Endothelial cell of umbilical vein (primary cell): ENCODE results near the gene SENP5. TPM values are rescaled to one million over a fixed set of nuclear protein-coding genes. Genes with fewer than 3 reads are reported as not detected.

Experiments used
- BruUV-seq: library from RNA; stranded (reverse); fragments of 400-500 nt; replicated peaks from 2 replicates; lab custom pipeline; 2021; lab: Mats Ljungman, UMichigan
- CTCF ChIA-PET: fragments of 300-600, 350-600 bp; sonication (Branson Sonifier 250); formaldehyde crosslinking; loops from one replicate; lab custom pipeline; 2021; ENCODE audit warnings: antibody characterized with exemption, inconsistent platforms; lab: Charles Lee
- POLR2A ChIA-PET: fragments of 300-600, 350-600 bp; sonication (Branson Sonifier 250); formaldehyde crosslinking; loops from one replicate; lab custom pipeline; 2021; ENCODE audit warnings: antibody characterized with exemption, inconsistent platforms; lab: Charles Lee
- DNase-seq: peaks from one replicate; pipeline ENCODE4 v3.0.0-alpha.2; 2011; ENCODE audit warnings: low read depth, low spot score
- FAIRE-seq: peaks from 2 replicates; lab custom pipeline; 2011; peaks lifted over from hg19 to GRCh38; lab: Jason Lieb, UNC
- H2AFZ ChIP-seq: 2 replicates; pipeline ENCODE4 v1.6.0; 2012; ENCODE audit warnings: low read depth, low read length, control low read depth, inconsistent platforms
- H3K27ac ChIP-seq: 2 replicates; pipeline ENCODE4 v1.5.1; 2011; ENCODE audit warnings: low read depth, mild to moderate bottlenecking, control low read depth, low read length, moderate library complexity; ENCODE audit not compliant: insufficient read depth
- H3K27me3 ChIP-seq, 2 experiments: 2 replicates each; pipeline versions ENCODE4 v1.6.0 to v1.6.1; 2011; ENCODE audit warnings: low read length in 2 of 2, mixed read lengths in 1 of 2; ENCODE audit not compliant: control insufficient read depth in 2 of 2, insufficient read depth in 2 of 2
- H3K36me3 ChIP-seq, 2 experiments: 2 replicates in 1 of 2; 3 replicates in 1 of 2; pipeline ENCODE4 v1.5.1; 2011; ENCODE audit warnings: low read length in 2 of 2, mild to moderate bottlenecking in 1 of 2, moderate library complexity in 1 of 2; ENCODE audit not compliant: control insufficient read depth in 2 of 2, insufficient read depth in 2 of 2; ENCODE audit errors: extremely low read depth in 1 of 2
- H3K4me1 ChIP-seq: 3 replicates; pipeline ENCODE4 v1.5.1; 2011; ENCODE audit warnings: mild to moderate bottlenecking, low read length; ENCODE audit not compliant: control insufficient read depth, insufficient read depth; ENCODE audit errors: extremely low read depth
- H3K4me2 ChIP-seq: 2 replicates; pipeline ENCODE4 v1.6.1; 2011; ENCODE audit warnings: low read length, control low read depth, mixed read lengths; ENCODE audit not compliant: insufficient read depth
- H3K4me3 ChIP-seq, 3 experiments: fragments of 200-600 bp in 1 of 3; sonication (generic), shearing (Covaris generic) in 1 of 3; replicated peaks in 1 of 3; 2 replicates each; pipeline ENCODE4 v1.5.1; 2011 to 2016; ENCODE audit warnings: control low read depth in 3 of 3, low read length in 3 of 3, mild to moderate bottlenecking in 2 of 3, inconsistent platforms in 1 of 3, low read depth in 1 of 3, moderate library complexity in 1 of 3; ENCODE audit not compliant: insufficient read depth in 1 of 3
- H3K79me2 ChIP-seq: 2 replicates; pipeline ENCODE4 v1.6.0; 2012; ENCODE audit warnings: low read length, inconsistent platforms; ENCODE audit not compliant: control insufficient read depth, insufficient read depth
- H3K9ac ChIP-seq: replicated peaks from 2 replicates; pipeline ENCODE3; 2011; ENCODE audit warnings: low read length, control low read depth; ENCODE audit not compliant: insufficient read depth; ENCODE audit errors: extremely low read depth
- H3K9me1 ChIP-seq: replicated peaks from 3 replicates; pipeline ENCODE4 v1.6.0; 2011; ENCODE audit warnings: mild to moderate bottlenecking, low read length; ENCODE audit not compliant: control insufficient read depth, insufficient read depth; ENCODE audit errors: extremely low read depth
- H3K9me3 ChIP-seq: replicated peaks from 2 replicates; pipeline ENCODE4 v1.5.1; 2012; ENCODE audit warnings: low read length, inconsistent platforms; ENCODE audit not compliant: control insufficient read depth, insufficient read depth
- H4K20me1 ChIP-seq: replicated peaks from 2 replicates; pipeline ENCODE3; 2011; ENCODE audit warnings: mild to moderate bottlenecking, low read length; ENCODE audit not compliant: control insufficient read depth, insufficient read depth; ENCODE audit errors: extremely low read depth
- EZH2 ChIP-seq: IDR thresholded peaks from 2 replicates; pipeline ENCODE4 v1.6.1; 2012; ENCODE audit warnings: borderline replicate concordance, low read depth, mild to moderate bottlenecking, moderate library complexity, low read length, inconsistent platforms; ENCODE audit not compliant: severe bottlenecking
- FOS ChIP-seq: IDR thresholded peaks from 2 replicates; pipeline ENCODE4 v1.6.1; 2011; ENCODE audit warnings: mild to moderate bottlenecking, low read length, moderate library complexity, borderline replicate concordance; ENCODE audit not compliant: insufficient read depth
- GATA2 ChIP-seq: IDR thresholded peaks from 2 replicates; pipeline ENCODE4 v1.7.0; 2011; ENCODE audit warnings: low read depth, mild to moderate bottlenecking, moderate library complexity, mixed read lengths, low read length; ENCODE audit not compliant: insufficient read length, insufficient read depth
- MYC ChIP-seq: IDR thresholded peaks from one replicate; pipeline ENCODE4 v1.6.1; 2011; ENCODE audit warnings: mild to moderate bottlenecking, low read depth, low read length
- POLR2A ChIP-seq: IDR thresholded peaks from 2 replicates; pipeline ENCODE4 v1.6.1; 2012; ENCODE audit warnings: low read depth, mild to moderate bottlenecking, control low read depth, low read length
- POLR2AphosphoS5 ChIP-seq: IDR thresholded peaks from 2 replicates; pipeline ENCODE4 v1.6.1; 2012; ENCODE audit warnings: low read depth, mild to moderate bottlenecking, control low read depth, low read length, moderate library complexity; ENCODE audit not compliant: insufficient read depth
- dilution Hi-C: fragments of 300-500 bp; cut with MboI; formaldehyde crosslinking; loops from one replicate; pipeline ENCODE4 v1.15.0; 2019; ENCODE audit warnings: low sequenced_read_pairs; ENCODE audit not compliant: extremely low pct_ligation_motif_present
- intact Hi-C: fragments of 100-400 bp; cut with micrococcal nuclease; formaldehyde crosslinking; loops from one replicate; pipeline ENCODE4 v1.10.0; 2022
- polyA plus RNA-seq, 4 experiments: library from polyadenylated mRNA; depleted of rRNA in 3 of 4; stranded (reverse) in 3 of 4; unstranded in 1 of 4; fragments of >200 nt; gene quantifications; 2 replicates each; pipeline versions ENCODE4 v1.2.1 to v1.2.3, GENCODE V29; 2011 to 2012; ENCODE audit warnings: missing spikeins in 1 of 4
- total RNA-seq: library from RNA; stranded (reverse); gene quantifications from 2 replicates; pipeline ENCODE4 v1.2.3, GENCODE V29; 2021
- TF ChIP-seq, protein P1 (sequence below): IDR thresholded peaks from 2 replicates; pipeline ENCODE4 v1.6.1; 2011; ENCODE audit not compliant: insufficient read depth, insufficient read length
- TF ChIP-seq, protein P2 (sequence below), 2 donors: IDR thresholded peaks; 1 replicate in 1 of 2; 2 replicates in 1 of 2; pipeline ENCODE4 v1.5.1; 2011; ENCODE audit warnings: low read length in 2 of 2, mild to moderate bottlenecking in 2 of 2, moderate library complexity in 2 of 2, control low read depth in 1 of 2, inconsistent platforms in 1 of 2, low read depth in 1 of 2; ENCODE audit not compliant: insufficient read depth in 1 of 2; ENCODE audit errors: extremely low read depth in 1 of 2

SENP5 gene
- total and polyA plus RNA-seq, 2 donors (not counting 3 experiments of a cell fraction or from before 2014, with no cell fraction given) = 7.9 to 33.5 TPM

DNA sequence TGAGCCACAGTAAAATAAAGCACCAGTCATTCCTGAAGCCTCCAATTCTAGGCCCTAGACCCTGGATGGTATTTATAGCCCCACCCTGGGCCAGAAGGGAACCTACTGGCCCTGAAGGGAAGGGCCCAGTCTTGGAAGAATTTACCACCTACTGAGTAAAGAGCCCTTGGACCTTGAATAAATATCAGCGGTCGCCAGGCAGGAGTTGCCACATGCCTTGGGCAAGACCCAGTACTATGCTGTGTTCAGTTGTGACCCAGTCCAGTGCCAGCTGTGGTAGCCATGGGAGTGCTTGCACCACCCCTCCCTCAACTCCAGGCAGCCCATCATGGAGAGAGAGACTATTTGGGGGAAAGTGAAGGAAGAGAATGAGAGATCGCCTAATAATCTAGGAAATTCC, 47.7 kb downstream of the SENP5 start:
- Histone ChIP-seq H3K9ac (no peak overlapping the region), H3K27me3 (no peaks in the 10 kb centered on the region), H4K20me1 (no peaks in the 10 kb centered on the region), H3K36me3 (peaks cover 0 to 8% of the 10 kb centered on the region in 2 experiments), H2AFZ (no peak overlapping the region), H3K9me3 (no peaks in the 10 kb centered on the region), H3K4me2 (no peak overlapping the region), H3K4me3 (no peak overlapping the region), H3K9me1 (no peaks in the 10 kb centered on the region), H3K27ac (no peak overlapping the region), H3K79me2 (no peaks in the 10 kb centered on the region), H3K4me1 (no peaks in the 10 kb centered on the region)
- TF ChIP-seq GATA2 (no peak), FOS (no peak), EZH2 (no peak), MYC (no peak), POLR2AphosphoS5 (no peak), POLR2A (no peak)
- TF ChIP-seq, protein P1, sequence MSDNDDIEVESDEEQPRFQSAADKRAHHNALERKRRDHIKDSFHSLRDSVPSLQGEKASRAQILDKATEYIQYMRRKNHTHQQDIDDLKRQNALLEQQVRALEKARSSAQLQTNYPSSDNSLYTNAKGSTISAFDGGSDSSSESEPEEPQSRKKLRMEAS = no peak
- TF ChIP-seq, protein P2, sequence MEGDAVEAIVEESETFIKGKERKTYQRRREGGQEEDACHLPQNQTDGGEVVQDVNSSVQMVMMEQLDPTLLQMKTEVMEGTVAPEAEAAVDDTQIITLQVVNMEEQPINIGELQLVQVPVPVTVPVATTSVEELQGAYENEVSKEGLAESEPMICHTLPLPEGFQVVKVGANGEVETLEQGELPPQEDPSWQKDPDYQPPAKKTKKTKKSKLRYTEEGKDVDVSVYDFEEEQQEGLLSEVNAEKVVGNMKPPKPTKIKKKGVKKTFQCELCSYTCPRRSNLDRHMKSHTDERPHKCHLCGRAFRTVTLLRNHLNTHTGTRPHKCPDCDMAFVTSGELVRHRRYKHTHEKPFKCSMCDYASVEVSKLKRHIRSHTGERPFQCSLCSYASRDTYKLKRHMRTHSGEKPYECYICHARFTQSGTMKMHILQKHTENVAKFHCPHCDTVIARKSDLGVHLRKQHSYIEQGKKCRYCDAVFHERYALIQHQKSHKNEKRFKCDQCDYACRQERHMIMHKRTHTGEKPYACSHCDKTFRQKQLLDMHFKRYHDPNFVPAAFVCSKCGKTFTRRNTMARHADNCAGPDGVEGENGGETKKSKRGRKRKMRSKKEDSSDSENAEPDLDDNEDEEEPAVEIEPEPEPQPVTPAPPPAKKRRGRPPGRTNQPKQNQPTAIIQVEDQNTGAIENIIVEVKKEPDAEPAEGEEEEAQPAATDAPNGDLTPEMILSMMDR (IDR thresholded peaks at IDR 0.05; ENCODE audit: extremely low read depth in 1 of 2, insufficient read depth in 1 of 2, low read depth in 1 of 2, low read length in 2 of 2) = no peak
- no peak for DNase-seq
- ChIA-PET POLR2A (no interaction called here), CTCF (interaction anchor here (0.9 kb wide), 1 partner anchor 77 kb away, joined by 3 read pairs; no protein-coding TSS in a partner anchor)
- dilution Hi-C loops = no loop called here
- no peak for FAIRE-seq
- intact Hi-C loops = no loop called here
- no TSS peak for BruUV-seq
